Muscle layer of colon (tissue), 2 donors: ENCODE data around the gene MC3R.
"Not testable (repeated sequence)": the region's sequence is repeated elsewhere in the genome, so short reads cannot be mapped to it uniquely, and the experiment has no call there.

Source experiments
- H3K27ac ChIP-seq: one replicate; pipeline ENCODE4 v1.7.0; 2013; ENCODE audit warnings: low read depth, mild to moderate bottlenecking, low read length, moderate library complexity
- H3K27me3 ChIP-seq, 2 donors: one replicate each; pipeline ENCODE4 v1.7.0; 2013; ENCODE audit warnings: low read length in 2 of 2, mild to moderate bottlenecking in 2 of 2; ENCODE audit not compliant: insufficient read depth in 2 of 2, control insufficient read depth in 1 of 2
- H3K36me3 ChIP-seq: one replicate; pipeline ENCODE4 v1.7.0; 2013; ENCODE audit warnings: mild to moderate bottlenecking, low read length; ENCODE audit not compliant: insufficient read depth
- H3K4me1 ChIP-seq: one replicate; pipeline ENCODE4 v1.7.0; 2013; ENCODE audit warnings: mild to moderate bottlenecking, low read length; ENCODE audit not compliant: insufficient read depth
- H3K4me3 ChIP-seq, 2 donors: one replicate each; pipeline ENCODE4 v1.7.0; 2013; ENCODE audit warnings: low read length in 2 of 2, low read depth in 1 of 2, mild to moderate bottlenecking in 1 of 2, moderate library complexity in 1 of 2
- H3K9ac ChIP-seq: one replicate; pipeline ENCODE4 v1.7.0; 2013; ENCODE audit warnings: low read length
- H3K9me3 ChIP-seq: one replicate; pipeline ENCODE4 v1.7.0; 2013; ENCODE audit warnings: mild to moderate bottlenecking, low read length
- donor health status: abdominal sarcoma.
- donor health status: Adenocarcinoma of cecum.

Gene MC3R

GRCh38 chr20:56221186-56221585 lies 27.3 kb upstream of the MC3R start:
- H3K9ac ChIP-seq, H3K9me3 ChIP-seq, H3K4me1 ChIP-seq, H3K4me3 ChIP-seq, H3K27me3 ChIP-seq, H3K27ac ChIP-seq, H3K36me3 ChIP-seq: not testable (repeated sequence)

DNA sequence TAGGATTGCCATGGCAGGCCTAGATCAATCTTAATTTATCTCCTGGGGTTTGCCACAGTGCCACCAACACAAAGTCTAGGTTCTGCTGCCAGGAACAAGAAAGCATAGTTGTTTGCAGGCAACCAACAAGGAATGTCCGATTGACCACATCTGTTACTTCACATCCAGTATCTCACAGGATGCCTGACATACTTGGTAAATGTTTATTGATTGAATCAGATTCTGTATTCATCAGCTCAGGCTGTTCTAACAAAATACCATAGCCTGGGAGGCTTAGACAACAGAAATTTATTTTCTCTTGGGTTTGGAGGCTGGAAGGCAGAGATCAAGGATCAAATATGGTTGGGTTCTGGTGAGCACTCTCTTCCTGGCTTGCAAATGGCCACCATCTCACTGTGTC lies 26.3 kb upstream of the MC3R start:
- H3K36me3 ChIP-seq: no peaks in the 10 kb centered on the region
- no peak overlapping the region for H3K9ac ChIP-seq
- H3K9me3 ChIP-seq: no peaks in the 10 kb centered on the region
- no peaks in the 10 kb centered on the region for H3K27me3 ChIP-seq
- no peaks in the 10 kb centered on the region for H3K4me1 ChIP-seq
- H3K4me3 ChIP-seq: no peak overlapping the region
- H3K27ac ChIP-seq: no peak overlapping the region

DNA sequence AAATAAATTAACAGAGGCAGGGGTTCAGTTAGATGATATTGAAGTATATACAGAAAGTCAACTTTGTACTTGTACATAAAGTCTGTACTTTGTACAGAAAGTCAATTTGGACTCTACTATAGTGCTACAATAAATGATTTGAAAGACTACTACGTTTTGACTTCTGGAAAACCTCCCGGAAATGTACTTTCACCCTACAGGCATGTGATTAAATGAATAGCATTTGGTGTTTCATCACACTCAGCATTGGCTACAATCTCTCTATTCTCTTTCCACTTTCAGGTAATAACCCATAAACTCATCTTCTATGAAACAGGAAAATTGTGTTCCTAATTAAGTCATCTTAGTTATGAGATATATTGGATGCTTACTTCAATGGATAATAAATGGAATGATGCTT lies 25.6 kb upstream of the MC3R start:
- H3K9ac ChIP-seq: no peak overlapping the region
- H3K9me3 ChIP-seq: no peaks in the 10 kb centered on the region
- no peak overlapping the region for H3K4me3 ChIP-seq
- no peaks in the 10 kb centered on the region for H3K27me3 ChIP-seq
- no peaks in the 10 kb centered on the region for H3K4me1 ChIP-seq
- H3K36me3 ChIP-seq: no peaks in the 10 kb centered on the region
- no peak overlapping the region for H3K27ac ChIP-seq

GRCh38 chr20:56223352-56223751 lies 25.2 kb upstream of the MC3R start:
- Histone ChIP-seq H3K9ac (no peak overlapping the region), H3K27me3 (no peaks in the 10 kb centered on the region), H3K4me1 (no peaks in the 10 kb centered on the region), H3K27ac (no peak overlapping the region), H3K4me3 (no peak overlapping the region), H3K9me3 (no peaks in the 10 kb centered on the region), H3K36me3 (no peaks in the 10 kb centered on the region)

DNA sequence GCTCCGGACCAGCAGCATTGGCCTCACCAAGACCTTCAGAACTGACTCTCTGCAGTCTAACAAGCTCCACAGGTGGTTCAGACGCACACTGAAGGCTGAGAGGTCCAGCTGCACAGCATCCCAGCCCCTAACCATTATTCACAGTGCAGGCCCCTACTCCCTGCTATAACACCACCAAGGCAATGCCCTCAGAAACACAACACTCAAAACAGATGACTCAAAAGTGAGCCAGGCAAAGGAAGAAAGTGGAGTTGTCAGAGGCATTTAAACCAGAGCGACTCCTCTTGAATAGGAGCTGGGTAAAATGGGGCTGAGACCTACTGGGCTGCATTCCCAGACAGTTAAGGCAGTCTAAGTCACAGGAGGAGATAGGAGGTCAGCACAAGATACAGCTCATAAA lies 20.5 kb upstream of the MC3R start:
- no peak overlapping the region for H3K27ac ChIP-seq
- H3K36me3 ChIP-seq: no peaks in the 10 kb centered on the region
- no peaks in the 10 kb centered on the region for H3K9me3 ChIP-seq
- no peak overlapping the region for H3K9ac ChIP-seq
- H3K27me3 ChIP-seq: no peaks in the 10 kb centered on the region
- H3K4me1 ChIP-seq: no peaks in the 10 kb centered on the region
- H3K4me3 ChIP-seq: no peak overlapping the region

DNA sequence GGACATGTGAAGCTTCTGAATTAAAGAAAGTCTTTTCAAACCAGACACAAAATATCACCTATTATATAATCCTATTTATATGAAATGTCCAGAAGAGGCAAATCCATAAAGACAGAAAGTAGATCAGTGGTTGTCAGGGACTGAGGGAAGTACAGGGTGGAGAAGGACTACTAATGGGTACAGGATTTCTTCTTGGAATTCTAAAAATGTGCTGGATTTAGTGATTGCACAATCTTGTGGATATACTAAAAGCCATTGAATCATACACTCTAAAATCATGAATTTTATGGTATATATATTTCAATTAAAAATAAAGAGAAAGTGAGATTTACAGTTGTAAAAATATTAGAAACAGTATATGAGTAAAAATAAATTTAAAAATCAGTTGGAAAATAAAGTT lies 18.7 kb upstream of the MC3R start:
- Histone ChIP-seq H3K4me1 (no peaks in the 10 kb centered on the region), H3K27me3 (no peaks in the 10 kb centered on the region), H3K9ac (no peak overlapping the region)

GRCh38 chr20:56234110-56234509 lies 14.4 kb upstream of the MC3R start:
- no peaks in the 10 kb centered on the region for H3K36me3 ChIP-seq
- no peak overlapping the region for H3K4me3 ChIP-seq
- H3K27ac ChIP-seq: no peak overlapping the region
- no peak overlapping the region for H3K9ac ChIP-seq
- no peaks in the 10 kb centered on the region for H3K27me3 ChIP-seq
- no peaks in the 10 kb centered on the region for H3K4me1 ChIP-seq
- H3K9me3 ChIP-seq: no peaks in the 10 kb centered on the region

More for the DNA sequence above, 18.7 kb upstream of the MC3R start:
- H3K4me3 ChIP-seq: no peak overlapping the region
- no peaks in the 10 kb centered on the region for H3K36me3 ChIP-seq
- H3K9me3 ChIP-seq: no peaks in the 10 kb centered on the region
- H3K27ac ChIP-seq: no peak overlapping the region

- Histone ChIP-seq H3K36me3 (no peaks in the 10 kb centered on the region), H3K9ac (no peak overlapping the region), H3K27ac (no peak overlapping the region), H3K4me1 (no peaks in the 10 kb centered on the region), H3K9me3 (no peaks in the 10 kb centered on the region), H3K27me3 (no peaks in the 10 kb centered on the region), H3K4me3 (no peak overlapping the region)
These were observed 11.2 kb upstream of the MC3R start for GRCh38 chr20:56237335-56237734.

DNA sequence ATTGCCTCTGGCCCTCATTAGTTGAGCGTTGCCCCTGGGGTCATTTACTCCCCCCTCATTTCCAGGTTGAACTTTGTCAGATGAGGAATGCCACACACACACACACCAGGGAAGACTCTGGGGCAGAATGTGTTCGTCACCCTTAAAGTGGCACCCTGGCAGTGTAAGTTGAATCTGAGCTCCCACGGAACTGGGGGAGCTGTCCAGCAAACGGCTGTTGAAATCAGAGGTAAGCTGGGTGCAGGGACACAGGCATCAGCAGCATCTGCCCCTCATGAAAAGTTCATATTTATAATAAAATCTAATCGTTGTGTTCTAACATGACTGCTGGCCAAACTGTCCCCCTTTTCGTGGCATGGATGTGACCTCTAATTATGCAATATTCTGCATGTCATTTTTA lies 4.3 kb upstream of the MC3R start:
- H3K9ac ChIP-seq: no peak overlapping the region
- no peak overlapping the region for H3K27ac ChIP-seq
- no peaks in the 10 kb centered on the region for H3K4me1 ChIP-seq
- peaks cover 0 to 12% of the 10 kb centered on the region in 2 donors for H3K27me3 ChIP-seq
- no peaks in the 10 kb centered on the region for H3K36me3 ChIP-seq
- H3K9me3 ChIP-seq: no peaks in the 10 kb centered on the region
- H3K4me3 ChIP-seq: no peak overlapping the region

DNA sequence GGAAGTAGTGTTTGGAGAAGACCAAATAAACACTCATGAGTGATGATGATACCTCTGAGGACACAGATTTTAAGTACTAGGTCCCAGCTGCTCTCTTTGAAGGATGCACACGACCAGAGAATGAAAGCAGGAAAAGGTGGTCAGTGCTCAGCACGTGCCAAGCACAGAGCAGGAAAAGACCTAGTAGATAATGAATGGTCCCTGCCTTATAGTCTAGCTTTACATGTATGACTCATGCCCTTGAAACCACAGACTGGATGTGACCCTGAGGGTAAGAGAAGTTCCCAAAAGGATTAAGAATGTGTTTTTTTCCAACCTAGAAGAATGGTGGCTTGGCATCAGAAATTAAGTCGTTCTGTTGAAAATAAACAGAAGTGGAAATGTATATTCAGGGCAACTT lies 2.8 kb upstream of the MC3R start:
- Histone ChIP-seq H3K27ac (no peak overlapping the region), H3K36me3 (no peaks in the 10 kb centered on the region), H3K9me3 (no peaks in the 10 kb centered on the region), H3K27me3 (peaks cover 0 to 15% of the 10 kb centered on the region in 2 donors), H3K4me3 (no peak overlapping the region), H3K9ac (no peak overlapping the region), H3K4me1 (no peaks in the 10 kb centered on the region)

GRCh38 chr20:56249244-56249955 lies 868 bp downstream of the MC3R start:
- Histone ChIP-seq H3K4me1 (no peaks in the 10 kb centered on the region), H3K27me3 (peaks cover 0 to 15% of the 10 kb centered on the region in 2 donors), H3K9ac (no peak overlapping the region), H3K36me3 (no peaks in the 10 kb centered on the region), H3K27ac (no peak overlapping the region), H3K4me3 (no peak overlapping the region), H3K9me3 (no peaks in the 10 kb centered on the region)

DNA sequence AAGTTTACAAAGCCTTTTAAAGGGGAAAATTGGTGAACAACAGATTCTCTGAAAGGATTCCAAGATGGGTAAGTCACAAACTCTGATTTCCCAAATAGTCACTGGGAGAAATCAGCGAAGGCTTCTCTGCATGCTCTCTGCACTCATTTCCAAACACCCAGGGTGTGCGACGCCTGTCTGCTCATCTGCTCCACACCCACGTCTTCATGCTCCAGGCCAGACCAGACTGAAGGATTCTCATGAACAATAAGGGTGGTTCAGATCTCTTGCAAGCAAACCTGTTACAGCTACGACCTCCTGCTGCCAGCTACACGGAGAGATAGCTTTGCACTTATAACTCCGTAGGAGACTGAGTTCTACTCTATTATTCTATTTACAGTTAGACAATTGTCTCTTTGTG lies 1.4 kb downstream of the MC3R start:
- H3K9me3 ChIP-seq: no peaks in the 10 kb centered on the region
- H3K27me3 ChIP-seq: peaks cover 0 to 15% of the 10 kb centered on the region in 2 donors

More for the DNA sequence above, 1.4 kb downstream of the MC3R start:
- H3K36me3 ChIP-seq: no peaks in the 10 kb centered on the region
- no peak overlapping the region for H3K9ac ChIP-seq
- H3K4me3 ChIP-seq: no peak overlapping the region
- no peak overlapping the region for H3K27ac ChIP-seq
- no peaks in the 10 kb centered on the region for H3K4me1 ChIP-seq
